Smooth muscle cell (in vitro differentiated cells): ENCODE measurements around the gene AKT1S1. TPM values are rescaled to one million over a fixed set of nuclear protein-coding genes. Genes with fewer than 3 reads are reported as not detected.

Source experiments
- DNase-seq: peaks from one replicate; lab custom pipeline; 2025; ENCODE audit not compliant: unreplicated experiment; lab: John Stamatoyannopoulos, UW
- H2AFZ ChIP-seq: fragments of 200-600 bp; sonication (generic); 2 replicates; pipeline ENCODE4 v1.6.0; 2016; ENCODE audit warnings: antibody characterized with exemption, low read depth, mild to moderate bottlenecking
- H3F3A ChIP-seq: fragments of 200-600 bp; sonication (generic); 2 replicates; pipeline ENCODE4 v1.6.0; 2017; ENCODE audit warnings: antibody characterized with exemption, low read depth
- H3K27ac ChIP-seq: fragments of 200-600 bp; sonication (generic); 2 replicates; pipeline ENCODE4 v1.5.1; 2016; ENCODE audit warnings: low read depth, mild to moderate bottlenecking
- H3K27me3 ChIP-seq: fragments of 200-600 bp; sonication (generic); 2 replicates; pipeline ENCODE4 v1.6.1; 2016; ENCODE audit warnings: low read depth, mild to moderate bottlenecking
- H3K36me3 ChIP-seq: fragments of 200-600 bp; sonication (generic); 2 replicates; pipeline ENCODE4 v1.5.1; 2016; ENCODE audit warnings: low read depth
- H3K4me1 ChIP-seq: fragments of 200-600 bp; sonication (generic); 2 replicates; pipeline ENCODE4 v1.5.1; 2016; ENCODE audit warnings: low read depth
- H3K4me2 ChIP-seq: fragments of 200-600 bp; sonication (generic); 2 replicates; pipeline ENCODE4 v1.6.0; 2016; ENCODE audit warnings: mild to moderate bottlenecking
- H3K4me3 ChIP-seq: fragments of 200-600 bp; sonication (generic); 2 replicates; pipeline ENCODE4 v1.5.1; 2016; ENCODE audit warnings: mild to moderate bottlenecking
- H3K79me2 ChIP-seq: fragments of 200-600 bp; sonication (generic); 2 replicates; pipeline ENCODE4 v1.6.0; 2016; ENCODE audit warnings: low read depth, mild to moderate bottlenecking
- H3K9ac ChIP-seq: fragments of 200-600 bp; sonication (generic); 2 replicates; pipeline ENCODE4 v1.6.0; 2016; ENCODE audit warnings: low read depth
- H3K9me3 ChIP-seq: fragments of 200-600 bp; sonication (generic); replicated peaks from 2 replicates; pipeline ENCODE4 v1.5.1; 2016; ENCODE audit warnings: low read depth
- H4K20me1 ChIP-seq: fragments of 200-600 bp; sonication (generic); 2 replicates; pipeline ENCODE4 v1.6.0; 2016; ENCODE audit warnings: low read depth
- CTCF ChIP-seq: fragments of 200-600 bp; sonication (generic); IDR thresholded peaks from 2 replicates; pipeline ENCODE4 v1.5.1; 2017; ENCODE audit warnings: borderline replicate concordance, mild to moderate bottlenecking, antibody characterized with exemption; ENCODE audit not compliant: insufficient read depth, poor library complexity, severe bottlenecking
- whole genome bisulfite sequencing: methylation state at CpG from one replicate; pipeline ENCODE4 v1.1.7; 2016; ENCODE audit warnings: low lambda C conversion rate; 5-methylcytosine and 5-hydroxymethylcytosine counted together
- polyA plus RNA-seq: library from polyadenylated mRNA; unstranded; fragments of >200 nt; fragmentation: Nextera tagmentation; extraction: Ambion mirVana; gene quantifications from 2 replicates; pipeline ENCODE4 v1.2.1, GENCODE V29; 2016
- total RNA-seq: library from RNA; depleted of rRNA; stranded (reverse); fragments of >200 nt; gene quantifications from 2 replicates; pipeline ENCODE4 v1.2.3, GENCODE V29; 2014

AKT1S1 gene
- total and polyA plus RNA-seq, 2 experiments from 2014 or later: 15.8 to 72.2 TPM

GRCh38 chr19:49830766-49831165 lies 46.4 kb downstream of the AKT1S1 start:
- no peak for TF ChIP-seq CTCF
- peaks cover 44% of the 10 kb centered on the region for H4K20me1 ChIP-seq
- no peak for DNase-seq
- H3K4me2 ChIP-seq: no peak overlapping the region
- 91% methylated on average over 12 of the region's 12 CpGs for WGBS
- H3K79me2 ChIP-seq: no peaks in the 10 kb centered on the region
- H3K36me3 ChIP-seq: no peaks in the 10 kb centered on the region
- no peak overlapping the region for H3K27ac ChIP-seq
- no peaks in the 10 kb centered on the region for H3K27me3 ChIP-seq
- H3K4me1 ChIP-seq: no peaks in the 10 kb centered on the region
- H2AFZ ChIP-seq: no peak overlapping the region
- no peak overlapping the region for H3K4me3 ChIP-seq
- H3K9me3 ChIP-seq: no peaks in the 10 kb centered on the region
- H3K9ac ChIP-seq: no peak overlapping the region
- H3F3A ChIP-seq: no peaks in the 10 kb centered on the region

DNA sequence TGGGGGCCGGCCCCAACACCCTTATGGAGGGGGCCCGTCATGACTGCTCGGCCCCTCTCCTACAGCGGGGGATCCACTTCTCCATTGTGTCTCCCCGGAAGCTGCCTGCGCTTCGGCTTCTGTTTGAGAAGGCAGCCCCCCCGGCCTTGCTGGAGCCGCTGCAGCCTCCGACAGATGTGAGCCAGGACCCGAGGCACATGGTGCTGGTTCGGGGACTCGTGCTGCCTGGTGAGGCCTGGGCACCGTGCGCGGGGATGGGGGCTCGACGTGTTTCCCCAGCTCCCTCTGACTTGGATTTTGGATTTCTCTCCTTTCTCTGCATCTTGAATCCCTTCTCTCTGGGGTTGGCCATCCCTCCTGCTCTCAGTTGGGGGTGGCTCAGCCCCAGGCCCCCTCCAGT lies 47.4 kb downstream of the AKT1S1 start:
- Histone ChIP-seq H3K9me3 (no peaks in the 10 kb centered on the region), H3K27me3 (no peaks in the 10 kb centered on the region), H3K4me3 (no peak overlapping the region), H3F3A (no peaks in the 10 kb centered on the region), H3K36me3 (no peaks in the 10 kb centered on the region), H3K27ac (no peak overlapping the region), H3K9ac (no peak overlapping the region), H4K20me1 (peaks cover 55% of the 10 kb centered on the region), H3K4me2 (no peak overlapping the region), H3K4me1 (no peaks in the 10 kb centered on the region), H2AFZ (no peak overlapping the region), H3K79me2 (peaks cover 8% of the 10 kb centered on the region)
- 97% methylated on average over 18 of the region's 18 CpGs for WGBS
- no peak for DNase-seq
- no peak for TF ChIP-seq CTCF

- no peak overlapping the region for H2AFZ ChIP-seq
- no peaks in the 10 kb centered on the region for H3F3A ChIP-seq
- H3K27ac ChIP-seq: no peak overlapping the region
- no peaks in the 10 kb centered on the region for H3K9me3 ChIP-seq
- 98% methylated on average over 8 of the region's 8 CpGs for WGBS
- H3K4me1 ChIP-seq: no peaks in the 10 kb centered on the region
- H3K4me3 ChIP-seq: no peak overlapping the region
- no peak for DNase-seq
- no peaks in the 10 kb centered on the region for H3K27me3 ChIP-seq
- H4K20me1 ChIP-seq: peaks cover 60% of the 10 kb centered on the region
- H3K9ac ChIP-seq: no peak overlapping the region
- H3K36me3 ChIP-seq: no peaks in the 10 kb centered on the region
- TF ChIP-seq CTCF: no peak
- H3K79me2 ChIP-seq: peaks cover 13% of the 10 kb centered on the region
- no peak overlapping the region for H3K4me2 ChIP-seq
Measured at GRCh38 chr19:49829200-49829599, 48.0 kb downstream of the AKT1S1 start.

DNA sequence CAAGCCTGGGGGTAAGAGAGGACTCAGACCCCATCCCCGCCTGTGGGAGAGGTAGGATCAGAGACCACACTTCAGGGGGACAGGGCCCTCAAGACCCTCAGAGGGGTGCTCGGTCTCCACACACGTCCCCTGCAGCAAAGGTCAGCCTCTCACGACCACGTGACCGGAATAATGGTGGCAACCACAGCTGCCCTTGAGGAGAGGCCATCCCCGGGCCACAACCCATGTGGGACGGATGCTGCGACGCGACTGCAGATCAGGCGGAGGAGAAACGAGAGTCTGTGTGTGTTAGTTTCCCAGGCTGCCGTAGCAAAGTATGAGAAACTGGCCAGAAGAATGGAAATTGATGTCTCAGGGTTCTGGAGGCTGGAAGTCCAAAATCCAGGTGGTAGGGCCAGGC lies 50.1 kb downstream of the AKT1S1 start:
- no peak for TF ChIP-seq CTCF
- peaks cover 33% of the 10 kb centered on the region for H3K79me2 ChIP-seq
- no peak overlapping the region for H3K4me3 ChIP-seq
- no peak overlapping the region for H2AFZ ChIP-seq
- H3K27me3 ChIP-seq: no peaks in the 10 kb centered on the region
- H3K9ac ChIP-seq: no peak overlapping the region
- H3K4me2 ChIP-seq: no peak overlapping the region
- no peaks in the 10 kb centered on the region for H3K4me1 ChIP-seq
- H3K9me3 ChIP-seq: no peaks in the 10 kb centered on the region
- WGBS: 97% methylated on average over 14 of the region's 14 CpGs
- H3K36me3 ChIP-seq: no peaks in the 10 kb centered on the region
- no peaks in the 10 kb centered on the region for H3F3A ChIP-seq
- DNase-seq: no peak
- H3K27ac ChIP-seq: no peak overlapping the region
- H4K20me1 ChIP-seq: peaks cover 72% of the 10 kb centered on the region
